HCT116 (cell line): ENCODE results near the gene ESYT1. TPM values are rescaled to one million over a fixed set of nuclear protein-coding genes. Genes with fewer than 3 reads are reported as not detected.

Experiments
- ATAC-seq: fragments of 200-7000 bp; cut with Tn5 transposase; 2 replicates; pipeline ENCODE4 v1.9.1; 2020; ENCODE audit warnings: mild to moderate bottlenecking, moderate library complexity
- BruUV-seq: library from RNA; stranded (reverse); fragments of 400-500 nt; replicated peaks from 2 replicates; lab custom pipeline; 2021; lab: Mats Ljungman, UMichigan
- CTCF ChIA-PET: fragments of 300-600 bp; sonication (Branson Sonifier 250); formaldehyde crosslinking; loops from one replicate; lab custom pipeline; 2021; ENCODE audit warnings: antibody characterized with exemption; lab: Charles Lee
- POLR2A ChIA-PET: fragments of 300-600, 350-600 bp; sonication (Branson Sonifier 250); formaldehyde crosslinking; loops from one replicate; lab custom pipeline; 2021; ENCODE audit warnings: antibody characterized with exemption; lab: Charles Lee
- RAD21 ChIA-PET, 2 experiments: fragments of 300-600 bp; sonication (Branson Sonifier 250); formaldehyde crosslinking; loops; one replicate each; lab custom pipeline; 2023; ENCODE audit warnings: low total read pairs in 2 of 2; ENCODE audit not compliant: uncharacterized antibody in 2 of 2, unreplicated experiment in 2 of 2, low non-redundant PET in 1 of 2; lab: Charles Lee
- DNase-seq: peaks from one replicate; pipeline ENCODE4 v3.0.0-alpha.2; 2010; ENCODE audit warnings: low read depth, low spot score
- H2AFZ ChIP-seq: fragments of 200-600 bp; shearing (Covaris generic), sonication (generic); 2 replicates; pipeline ENCODE4 v1.6.1; 2017; ENCODE audit warnings: low read depth, mixed run types, mixed read lengths, antibody characterized with exemption, low read length; ENCODE audit not compliant: poor library complexity, severe bottlenecking
- H3K27ac ChIP-seq: 2 replicates; pipeline ENCODE4 v1.5.1; 2012; ENCODE audit warnings: low read depth, low read length
- H3K27me3 ChIP-seq: fragments of 200-600 bp; sonication (generic); 2 replicates; pipeline ENCODE4 v1.6.1; 2016; ENCODE audit warnings: mixed run types, low read length, mixed read lengths; ENCODE audit not compliant: insufficient read depth
- H3K36me3 ChIP-seq, 2 experiments: fragments of 200-500 bp in 1 of 2; fragments of 200-600 bp in 1 of 2; sonication (Bioruptor generic) in 1 of 2; sonication (generic) in 1 of 2; 2 replicates each; pipeline versions ENCODE4 v1.5.1 to v1.6.1; 2014 to 2016; ENCODE audit warnings: low read length in 2 of 2, inconsistent platforms in 1 of 2, mixed read lengths in 1 of 2, mixed run types in 1 of 2; ENCODE audit not compliant: insufficient read depth in 2 of 2, control insufficient read depth in 1 of 2
- H3K4me1 ChIP-seq, 2 experiments: fragments of 200-600 bp in 1 of 2; sonication (generic) in 1 of 2; 2 replicates each; pipeline versions ENCODE4 v1.5.1 to v1.6.1; 2012 to 2017; ENCODE audit warnings: low read length in 2 of 2, inconsistent platforms in 1 of 2, mild to moderate bottlenecking in 1 of 2, mixed read lengths in 1 of 2, mixed run types in 1 of 2, moderate library complexity in 1 of 2; ENCODE audit not compliant: insufficient read depth in 2 of 2, control insufficient read depth in 1 of 2
- H3K4me2 ChIP-seq: fragments of 200-600 bp; sonication (generic); 2 replicates; pipeline ENCODE4 v1.6.1; 2017; ENCODE audit warnings: mixed run types, low read length, mixed read lengths
- H3K4me3 ChIP-seq, 2 experiments: fragments of 200-600 bp in 1 of 2; sonication (generic) in 1 of 2; replicated peaks in 1 of 2; 2 replicates each; pipeline ENCODE4 v1.5.1; 2011 to 2016; ENCODE audit warnings: low read length in 2 of 2, control low read depth in 1 of 2, low read depth in 1 of 2, mild to moderate bottlenecking in 1 of 2, mixed read lengths in 1 of 2, mixed run types in 1 of 2
- H3K79me2 ChIP-seq: fragments of 200-600 bp; sonication (generic); 2 replicates; pipeline ENCODE4 v1.6.1; 2017; ENCODE audit warnings: mild to moderate bottlenecking, mixed run types, low read length, moderate library complexity, mixed read lengths; ENCODE audit not compliant: insufficient read depth
- H3K9ac ChIP-seq: fragments of 200-600 bp; sonication (generic); 2 replicates; pipeline ENCODE4 v1.6.1; 2016; ENCODE audit warnings: low read length, mixed read lengths
- H3K9me2 ChIP-seq: fragments of 200-600 bp; sonication (generic), shearing (Covaris generic); 2 replicates; pipeline ENCODE4 v1.6.1; 2017; ENCODE audit warnings: mixed run types, mild to moderate bottlenecking, moderate library complexity; ENCODE audit not compliant: insufficient read depth
- H3K9me3 ChIP-seq, 2 experiments: fragments of 200-500 bp in 1 of 2; fragments of 200-600 bp in 1 of 2; sonication (Bioruptor generic) in 1 of 2; sonication (generic) in 1 of 2; 2 replicates each; pipeline ENCODE4 v1.6.1; 2014 to 2017; ENCODE audit warnings: low read length in 2 of 2, mixed read lengths in 2 of 2, inconsistent platforms in 1 of 2, low read depth in 1 of 2, mild to moderate bottlenecking in 1 of 2, mixed run types in 1 of 2, moderate library complexity in 1 of 2; ENCODE audit not compliant: control insufficient read depth in 1 of 2, insufficient read depth in 1 of 2
- H4K20me1 ChIP-seq: fragments of 200-600 bp; sonication (generic), shearing (Covaris generic); 2 replicates; pipeline ENCODE4 v1.6.1; 2017; ENCODE audit warnings: mixed run types, mild to moderate bottlenecking, moderate library complexity; ENCODE audit not compliant: insufficient read depth
- ATF3 ChIP-seq: IDR thresholded peaks from 2 replicates; pipeline ENCODE4 v1.6.1; 2012
- CBX3 ChIP-seq: IDR thresholded peaks from 2 replicates; pipeline ENCODE4 v1.6.1; 2012; ENCODE audit warnings: low read depth
- CEBPB ChIP-seq: IDR thresholded peaks from 2 replicates; pipeline ENCODE4 v1.6.1; 2012; ENCODE audit warnings: low read depth
- ELF1 ChIP-seq: IDR thresholded peaks from 2 replicates; pipeline ENCODE4 v1.6.1; 2012; ENCODE audit warnings: low read depth, borderline replicate concordance
- EZH2 ChIP-seq: fragments of 200-600 bp; sonication (generic); IDR thresholded peaks from 2 replicates; pipeline ENCODE4 v1.6.1; 2017; ENCODE audit warnings: antibody characterized with exemption, mixed run types
- EZH2phosphoT487 ChIP-seq: fragments of 200-600 bp; IDR thresholded peaks from 2 replicates; pipeline ENCODE4 v1.6.1; 2018; ENCODE audit warnings: antibody characterized with exemption, borderline replicate concordance
- POLR2A ChIP-seq: IDR thresholded peaks from 2 replicates; pipeline ENCODE4 v1.7.0; 2011; ENCODE audit warnings: borderline replicate concordance; ENCODE audit not compliant: insufficient read depth, insufficient read length; ENCODE audit errors: extremely low read depth
- RAD21 ChIP-seq: IDR thresholded peaks from 2 replicates; pipeline ENCODE4 v1.6.1; 2012; ENCODE audit warnings: low read depth, mild to moderate bottlenecking
- SP1 ChIP-seq: IDR thresholded peaks from 2 replicates; pipeline ENCODE4 v1.6.1; 2012; ENCODE audit warnings: low read depth
- ZFX ChIP-seq: fragments of 450-650 bp; IDR thresholded peaks from 2 replicates; pipeline ENCODE4 v1.6.1; 2017
- intact Hi-C: fragments of 100-400 bp; cut with micrococcal nuclease; formaldehyde crosslinking; loops from 2 replicates; pipeline ENCODE4 v1.10.0; 2022
- total RNA-seq: library from RNA; stranded (reverse); gene quantifications from one replicate; pipeline ENCODE4 v1.2.1, GENCODE V29; 2021; ENCODE audit not compliant: unreplicated experiment

The ESYT1 gene
- total RNA-seq, 1 experiment from 2014 or later, result 80.9 TPM

- ChIA-PET CTCF (no interaction called here), POLR2A (interaction anchor here (1.3 to 2.6 kb wide), 3 partner anchors 22 to 46 kb away, joined by 3 to 12 read pairs (median 10); partner anchors contain the start of genes ESYT1, PA2G4 and ZC3H10), RAD21 (interaction anchor here in 1 of 2 experiments (0.8 kb wide), 1 partner anchor 22 kb away, joined by 3 read pairs; the partner anchor contains the start of gene PA2G4)
- DNase-seq, result no peak
- Histone ChIP-seq H4K20me1 (no peaks in the 10 kb centered on the region), H3K4me3 (peak overlapping the region; percentile 70 to 90), H3K27ac (peak overlapping the region; percentile 93; the same call in 1 of the 2 replicates), H3K4me1 (peaks cover 17 to 44% of the 10 kb centered on the region in 2 experiments), H2AFZ (no peak overlapping the region), H3K79me2 (peaks cover 12% of the 10 kb centered on the region; the same call in 1 of the 2 replicates), H3K36me3 (peaks cover 6 to 9% of the 10 kb centered on the region in 2 experiments; a peak in 2 of 4 replicates), H3K4me2 (peak overlapping the region; percentile 94), H3K9ac (peak overlapping the region; percentile 78), H3K27me3 (no peaks in the 10 kb centered on the region), H3K9me2 (no peaks in the 10 kb centered on the region), H3K9me3 (no peaks in the 10 kb centered on the region)
- TF ChIP-seq CBX3 (no peak), POLR2A (no peak), EZH2phosphoT487 (no peak), ELF1 (no peak), ATF3 (no peak), CEBPB (no peak), SP1 (no peak), ZFX (no peak), EZH2 (no peak), RAD21 (no peak)
- intact Hi-C loops, result no loop called here
- no TSS peak for BruUV-seq
- ATAC-seq, result no peak
Measured at GRCh38 chr12:56081393-56082347, 46.4 kb upstream of the ESYT1 start.
